Cardiac fibroblast (primary cell): ENCODE measurements around the gene ZNF384.

Experiments used
- DNase-seq, 2 donors: peaks; one replicate each; pipeline versions ENCODE4 v3.0.0 to v3.0.0-alpha.2; 2010; ENCODE audit warnings: low read depth in 2 of 2
- H3K4me3 ChIP-seq, 2 donors: replicated peaks in 1 of 2; 1 replicate in 1 of 2; 2 replicates in 1 of 2; pipeline ENCODE4 v1.5.1; 2011; ENCODE audit warnings: low read depth in 2 of 2, low read length in 2 of 2, mild to moderate bottlenecking in 2 of 2, moderate library complexity in 1 of 2
- TF ChIP-seq, protein P1 (sequence below): IDR thresholded peaks from one replicate; pipeline ENCODE4 v1.5.1; 2011; ENCODE audit warnings: low read depth, mild to moderate bottlenecking, low read length, inconsistent platforms

Gene ZNF384

GRCh38 chr12:6641131-6641530, 48.0 kb downstream of the ZNF384 start:
- DNase-seq, result no peak
- TF ChIP-seq, protein P1, sequence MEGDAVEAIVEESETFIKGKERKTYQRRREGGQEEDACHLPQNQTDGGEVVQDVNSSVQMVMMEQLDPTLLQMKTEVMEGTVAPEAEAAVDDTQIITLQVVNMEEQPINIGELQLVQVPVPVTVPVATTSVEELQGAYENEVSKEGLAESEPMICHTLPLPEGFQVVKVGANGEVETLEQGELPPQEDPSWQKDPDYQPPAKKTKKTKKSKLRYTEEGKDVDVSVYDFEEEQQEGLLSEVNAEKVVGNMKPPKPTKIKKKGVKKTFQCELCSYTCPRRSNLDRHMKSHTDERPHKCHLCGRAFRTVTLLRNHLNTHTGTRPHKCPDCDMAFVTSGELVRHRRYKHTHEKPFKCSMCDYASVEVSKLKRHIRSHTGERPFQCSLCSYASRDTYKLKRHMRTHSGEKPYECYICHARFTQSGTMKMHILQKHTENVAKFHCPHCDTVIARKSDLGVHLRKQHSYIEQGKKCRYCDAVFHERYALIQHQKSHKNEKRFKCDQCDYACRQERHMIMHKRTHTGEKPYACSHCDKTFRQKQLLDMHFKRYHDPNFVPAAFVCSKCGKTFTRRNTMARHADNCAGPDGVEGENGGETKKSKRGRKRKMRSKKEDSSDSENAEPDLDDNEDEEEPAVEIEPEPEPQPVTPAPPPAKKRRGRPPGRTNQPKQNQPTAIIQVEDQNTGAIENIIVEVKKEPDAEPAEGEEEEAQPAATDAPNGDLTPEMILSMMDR, result no peak
- no peak overlapping the region for H3K4me3 ChIP-seq

GRCh38 chr12:6640497-6640896, 48.7 kb downstream of the ZNF384 start:
- no peak for DNase-seq
- TF ChIP-seq, protein P1, result no peak

DNA sequence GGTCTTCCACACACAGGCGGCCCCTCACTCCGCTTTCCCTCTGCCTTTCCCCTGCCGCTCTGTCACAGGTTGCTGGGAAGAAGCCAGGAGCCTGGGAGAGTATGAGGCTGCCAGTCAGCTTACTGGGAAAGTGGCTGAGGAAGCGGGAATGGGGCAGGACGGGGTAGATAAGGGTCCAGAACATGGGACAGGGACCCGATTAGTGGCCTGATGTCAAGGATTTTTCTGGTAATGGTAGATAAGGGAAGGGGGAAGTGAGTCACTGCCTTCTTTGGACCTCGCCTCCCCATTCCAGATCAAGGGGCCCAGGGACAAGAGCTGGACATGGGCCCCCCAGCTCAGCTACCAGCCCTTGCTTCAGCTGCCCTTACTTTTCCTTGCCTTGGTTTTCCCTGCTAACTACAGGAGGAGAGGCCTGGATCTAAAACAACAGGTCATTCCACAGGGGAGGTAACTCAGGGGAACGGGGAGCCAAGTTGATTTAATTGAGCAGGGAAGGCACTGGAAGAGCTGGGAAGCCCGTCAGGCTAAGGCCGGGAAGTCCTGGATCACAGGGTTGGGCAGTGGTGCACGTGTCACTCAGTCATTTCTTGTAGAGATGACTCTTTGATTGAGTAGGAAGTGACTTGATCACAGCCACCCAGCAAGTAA, 49.9 kb downstream of the ZNF384 start:
- no peak for DNase-seq
- H3K4me3 ChIP-seq, result no peak overlapping the region
- TF ChIP-seq, protein P1, result no peak

More at GRCh38 chr12:6640497-6640896, 48.7 kb downstream of the ZNF384 start:
- H3K4me3 ChIP-seq, result no peak overlapping the region

- DNase-seq, result no peak
- H3K4me3 ChIP-seq, result no peak overlapping the region
- TF ChIP-seq, protein P1, result no peak
Measured at GRCh38 chr12:6638305-6638704, 50.9 kb downstream of the ZNF384 start.

DNA sequence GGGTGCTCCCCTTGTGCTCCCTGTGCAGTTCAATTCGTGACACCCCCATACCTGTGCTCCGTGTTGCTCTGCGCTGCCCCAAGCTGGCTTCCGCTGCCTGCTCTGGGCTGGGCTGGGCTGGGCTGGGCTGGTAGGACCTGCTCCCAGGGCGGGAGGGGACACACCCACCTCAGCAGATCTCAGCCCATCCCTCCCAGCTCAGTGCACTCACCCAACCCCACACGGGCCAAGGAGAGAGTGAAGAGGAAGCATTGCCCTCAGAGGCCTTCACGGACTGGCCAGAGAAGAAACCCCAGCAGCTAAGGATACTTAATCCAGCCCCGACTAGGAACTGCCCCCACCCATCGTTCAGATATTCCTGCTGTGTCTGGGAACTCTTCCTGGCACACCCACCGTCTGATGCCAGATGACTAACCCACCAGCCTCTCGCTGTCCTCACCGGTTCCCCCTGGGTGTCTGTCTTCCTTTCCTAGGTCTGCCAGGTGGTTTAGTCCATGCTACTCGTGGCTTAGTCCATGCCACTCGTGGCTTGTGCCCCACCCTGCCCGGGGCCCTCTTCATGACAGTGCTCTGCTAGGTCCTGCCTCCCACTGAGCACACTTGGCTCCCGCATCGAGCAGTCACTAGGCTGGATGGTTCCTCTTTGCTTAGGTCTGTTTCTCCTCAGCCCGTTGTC, 53.2 kb downstream of the ZNF384 start, which contains the start of gene LPAR5:
Gene LPAR5 (minus strand): TSS at position 104 of the 676 bp plus-strand sequence. CDS start 14,711 bp downstream, outside the sequence.
- H3K4me3 ChIP-seq, result no peak within 1 kb of the TSS
- peak; percentile 7 to 32 for DNase-seq
- TF ChIP-seq, protein P1, result no peak

DNA sequence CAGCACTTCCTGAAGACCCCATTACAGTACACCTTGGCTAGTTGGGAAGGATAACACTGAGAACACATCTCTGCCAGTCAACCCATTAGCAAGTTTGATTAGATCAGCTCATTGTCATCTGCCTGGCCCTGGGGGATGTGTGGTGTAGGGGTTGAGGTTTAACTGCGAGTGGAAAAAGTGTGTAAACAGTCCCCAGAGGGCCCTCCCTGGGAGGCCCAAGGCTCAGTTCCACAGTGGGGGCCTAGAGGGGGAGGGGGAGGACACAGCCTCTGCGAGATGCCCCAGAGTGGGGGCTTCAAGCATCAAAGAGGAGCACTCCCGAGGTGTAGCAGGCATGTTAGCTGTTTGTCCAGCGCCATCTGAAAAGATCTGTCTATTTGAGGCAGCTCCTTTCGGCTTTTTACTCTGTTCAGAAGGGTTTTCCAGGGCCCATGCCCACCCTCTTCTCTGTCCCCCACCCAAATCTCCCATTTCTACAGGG, 53.8 kb downstream of the ZNF384 start:
- no peak overlapping the region for H3K4me3 ChIP-seq
- DNase-seq, result no peak

More for the DNA sequence above, 53.8 kb downstream of the ZNF384 start:
- TF ChIP-seq, protein P1, result no peak
